IMR-90 (cell line): ENCODE data around the gene RAB3C.

Experiments
- CEBPB ChIP-seq: IDR thresholded peaks from 2 replicates; pipeline ENCODE4 v1.6.1; 2012; ENCODE audit warnings: low read depth, low read length, improper control_type of control experiment
- CHD1 ChIP-seq: IDR thresholded peaks from 2 replicates; pipeline ENCODE4 v1.6.1; 2012; ENCODE audit warnings: low read depth, low read length, improper control_type of control experiment
- CTCF ChIP-seq: conservative IDR thresholded peaks from 2 replicates; pipeline ENCODE4 v1.5.1; 2012; ENCODE audit warnings: mild to moderate bottlenecking, low read depth, low read length, improper control_type of control experiment
- NFE2L2 ChIP-seq: fragments of 150-350 bp; IDR thresholded peaks from 2 replicates; pipeline ENCODE4 v1.6.1; 2016; ENCODE audit warnings: low read depth, mild to moderate bottlenecking, low read length
- POLR2A ChIP-seq: IDR thresholded peaks from 2 replicates; pipeline ENCODE4 v1.6.1; 2012; ENCODE audit warnings: mild to moderate bottlenecking, low read depth, low read length
- RAD21 ChIP-seq: IDR thresholded peaks from 2 replicates; pipeline ENCODE4 v1.6.1; 2012; ENCODE audit warnings: low read length, improper control_type of control experiment
- RCOR1 ChIP-seq: IDR thresholded peaks from 2 replicates; pipeline ENCODE4 v1.6.1; 2012; ENCODE audit warnings: mild to moderate bottlenecking, low read length, improper control_type of control experiment; ENCODE audit not compliant: insufficient replicate concordance
- RFX5 ChIP-seq: IDR thresholded peaks from 2 replicates; pipeline ENCODE4 v1.8.0; 2012; ENCODE audit warnings: low read depth, mild to moderate bottlenecking, low read length, moderate library complexity
- SMC3 ChIP-seq: fragments of 150-350 bp; IDR thresholded peaks from 2 replicates; pipeline ENCODE4 v1.6.1; 2016; ENCODE audit warnings: low read depth, mild to moderate bottlenecking, antibody characterized with exemption, low read length, moderate library complexity
- USF2 ChIP-seq: fragments of 150-350 bp; IDR thresholded peaks from 2 replicates; pipeline ENCODE4 v1.6.1; 2017; ENCODE audit warnings: mild to moderate bottlenecking, antibody characterized with exemption, low read length, low read depth
- TF ChIP-seq, protein P1 (sequence below): fragments of 150-350 bp; IDR thresholded peaks from 2 replicates; pipeline ENCODE4 v1.6.1; 2016; ENCODE audit warnings: low read depth, mild to moderate bottlenecking, low read length, moderate library complexity, borderline replicate concordance

GRCh38 chr5:58672521-58672920 is 89.6 kb downstream of the RAB3C start:
- TF ChIP-seq CTCF (no peak), NFE2L2 (no peak), CHD1 (no peak), POLR2A (no peak), CEBPB (no peak), SMC3 (no peak), USF2 (no peak), RAD21 (no peak), RFX5 (no peak), RCOR1 (no peak)
- TF ChIP-seq, protein P1, sequence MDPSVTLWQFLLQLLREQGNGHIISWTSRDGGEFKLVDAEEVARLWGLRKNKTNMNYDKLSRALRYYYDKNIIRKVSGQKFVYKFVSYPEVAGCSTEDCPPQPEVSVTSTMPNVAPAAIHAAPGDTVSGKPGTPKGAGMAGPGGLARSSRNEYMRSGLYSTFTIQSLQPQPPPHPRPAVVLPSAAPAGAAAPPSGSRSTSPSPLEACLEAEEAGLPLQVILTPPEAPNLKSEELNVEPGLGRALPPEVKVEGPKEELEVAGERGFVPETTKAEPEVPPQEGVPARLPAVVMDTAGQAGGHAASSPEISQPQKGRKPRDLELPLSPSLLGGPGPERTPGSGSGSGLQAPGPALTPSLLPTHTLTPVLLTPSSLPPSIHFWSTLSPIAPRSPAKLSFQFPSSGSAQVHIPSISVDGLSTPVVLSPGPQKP = no peak
